GM18511 (cell line): ENCODE results near the gene FARP1.
A peak's percentile ranks its signal among the peaks of the same experiment; 100 is the strongest.

Source experiments
- ATAC-seq: cut with Tn5 transposase; IDR thresholded peaks from one replicate; pipeline ENCODE4 v1.9.1; 2021; ENCODE audit warnings: mild to moderate bottlenecking, moderate library complexity; ENCODE audit not compliant: unreplicated experiment

The FARP1 gene

DNA sequence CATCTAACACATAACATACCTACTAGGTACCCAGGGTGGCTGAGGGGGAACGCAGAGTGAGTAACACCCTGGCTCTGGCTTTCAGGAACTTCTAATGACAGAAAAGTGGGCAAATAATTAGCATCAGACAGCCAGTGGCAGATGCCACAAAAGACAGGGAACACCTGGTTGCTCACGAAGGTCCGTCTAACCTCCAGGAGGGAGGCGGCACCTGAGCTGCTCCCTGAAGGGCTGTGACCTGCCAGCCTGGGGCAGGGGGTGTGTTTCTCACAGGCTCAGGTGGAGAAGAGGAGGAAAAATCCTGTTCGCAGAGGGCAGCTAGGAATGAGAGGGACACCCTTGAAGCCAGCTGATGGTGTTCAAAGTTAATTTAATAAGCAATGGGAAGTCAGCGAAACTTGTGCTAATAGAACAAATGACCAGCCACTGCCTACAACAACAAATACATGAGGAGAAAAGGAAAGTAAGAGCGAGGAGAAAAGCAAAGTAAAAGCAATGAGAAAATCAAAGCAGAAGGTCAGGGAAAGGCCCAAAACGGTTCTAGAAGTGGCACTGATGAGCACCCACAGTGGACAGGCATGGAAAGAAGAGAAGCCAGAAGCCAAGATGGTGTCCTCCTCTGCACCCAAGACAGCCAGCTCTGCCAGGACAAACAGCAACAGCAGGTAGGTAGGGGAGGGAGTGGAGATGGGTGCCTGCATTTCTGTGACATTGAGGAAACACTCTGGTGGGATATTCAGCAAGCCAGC is 346.7 kb downstream of the FARP1 start:
- ATAC-seq, result no peak

DNA sequence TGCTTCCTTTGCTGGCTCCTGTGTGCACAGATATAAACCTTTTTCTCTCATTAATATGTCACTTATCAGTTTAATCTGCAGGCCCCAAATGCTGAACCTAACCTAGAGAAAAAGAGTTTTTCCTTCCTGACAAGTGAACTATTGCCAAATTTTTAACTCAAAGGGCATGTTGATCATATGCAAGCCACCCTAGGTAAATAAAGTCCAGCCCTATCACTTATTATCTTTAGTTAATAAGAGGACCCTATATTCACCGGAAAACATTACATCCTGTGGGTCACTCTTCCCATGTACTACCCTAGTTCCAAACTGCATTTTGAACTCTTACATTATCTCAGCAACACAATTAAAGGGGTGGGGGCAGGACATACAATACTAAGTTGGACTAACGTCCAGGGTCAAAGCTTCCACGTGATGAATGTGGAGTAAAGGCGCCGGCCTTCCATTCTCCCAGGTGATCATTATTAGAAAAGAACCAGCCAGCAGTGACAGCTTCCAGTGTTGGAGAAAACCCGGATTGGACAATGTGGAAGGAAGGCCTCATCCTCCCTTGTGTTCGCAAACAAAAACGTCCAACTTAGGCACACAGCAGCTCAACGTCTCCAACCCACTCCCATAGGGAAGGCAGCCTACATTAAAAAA is 347.4 kb downstream of the FARP1 start:
- ATAC-seq, result no peak

DNA sequence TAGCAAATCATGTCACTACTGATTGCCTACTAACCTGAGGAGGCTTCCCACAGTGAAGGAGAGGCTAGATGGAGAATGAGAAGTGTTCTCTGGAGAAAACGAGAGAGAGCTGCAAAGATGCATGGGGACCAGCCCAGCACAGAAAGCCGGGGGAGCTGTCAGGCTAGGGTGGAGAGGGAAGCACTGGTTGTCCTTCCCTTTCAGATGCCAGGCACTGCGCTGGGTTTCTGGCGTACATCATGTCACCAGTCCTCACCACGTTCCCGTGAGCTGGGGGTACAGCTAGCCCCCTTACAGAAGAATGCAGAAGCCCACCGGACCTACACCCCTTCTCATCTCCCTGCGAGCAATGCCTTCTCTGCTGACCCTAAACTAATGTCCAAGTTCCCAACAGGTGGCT is 348.0 kb downstream of the FARP1 start:
- ATAC-seq, result no peak

DNA sequence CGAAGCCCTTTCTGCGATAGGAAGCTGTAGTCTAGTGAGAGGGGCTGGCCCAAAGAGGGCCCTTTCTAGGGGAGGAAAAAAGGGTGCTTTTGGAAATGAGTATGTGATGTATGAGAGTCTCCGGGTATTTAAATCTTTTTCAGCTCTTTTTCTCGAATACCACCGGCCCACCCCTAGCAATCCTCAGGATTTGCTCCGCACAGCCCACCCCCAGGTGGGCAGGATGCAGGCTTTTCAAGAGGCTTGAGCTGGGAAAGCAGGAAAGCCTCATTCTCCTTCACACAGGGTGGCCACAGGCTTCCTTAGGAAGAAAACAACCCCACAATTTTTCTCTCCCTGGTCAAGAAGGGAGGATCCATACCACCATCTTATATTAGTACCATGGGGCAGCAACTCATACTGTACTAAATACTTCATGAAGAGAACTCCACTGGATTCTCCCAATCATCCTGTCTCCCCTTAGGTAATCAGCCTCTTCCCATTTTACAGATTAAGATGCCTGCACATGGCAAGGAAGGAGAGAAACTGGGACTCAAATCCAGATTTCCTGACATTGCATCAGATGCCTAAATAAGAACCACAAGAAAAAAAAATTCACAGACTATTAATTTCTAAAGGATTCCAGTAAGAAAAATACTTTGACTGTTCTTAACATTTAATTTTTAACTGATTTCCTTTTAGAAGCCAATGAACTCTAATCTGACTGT is 349.6 kb downstream of the FARP1 start:
- ATAC-seq, result no peak

DNA sequence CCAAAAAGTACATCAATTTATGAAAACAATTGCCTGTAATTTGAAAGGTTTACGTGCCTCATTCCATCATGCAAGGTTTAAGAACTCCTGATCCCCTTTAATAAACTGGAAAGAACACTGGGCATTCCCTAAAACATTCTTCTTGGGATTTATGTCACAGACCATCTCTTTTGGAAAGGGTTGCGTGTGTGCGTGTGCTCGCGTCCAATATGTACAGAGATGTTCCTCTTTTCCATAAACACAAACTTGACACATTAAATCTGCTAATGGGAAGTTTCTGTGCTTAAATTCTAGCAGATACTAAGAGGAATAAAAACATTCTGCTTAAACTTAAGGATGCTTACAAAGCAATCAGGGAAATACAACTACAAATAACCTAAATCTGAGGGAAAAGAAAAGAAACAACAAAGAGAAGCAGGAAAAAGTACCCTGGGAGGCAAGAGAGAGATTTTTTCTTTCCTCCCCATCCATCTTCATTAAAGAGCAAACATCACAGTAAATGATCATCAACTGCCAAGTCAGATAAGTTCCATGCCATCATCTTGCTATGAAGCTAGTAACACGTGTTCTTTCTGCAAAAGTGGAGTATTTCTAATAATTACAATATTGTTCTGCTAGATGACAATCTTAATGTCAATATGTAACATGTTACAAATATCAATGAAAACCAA is 350.3 kb downstream of the FARP1 start:
- ATAC-seq, result no peak

DNA sequence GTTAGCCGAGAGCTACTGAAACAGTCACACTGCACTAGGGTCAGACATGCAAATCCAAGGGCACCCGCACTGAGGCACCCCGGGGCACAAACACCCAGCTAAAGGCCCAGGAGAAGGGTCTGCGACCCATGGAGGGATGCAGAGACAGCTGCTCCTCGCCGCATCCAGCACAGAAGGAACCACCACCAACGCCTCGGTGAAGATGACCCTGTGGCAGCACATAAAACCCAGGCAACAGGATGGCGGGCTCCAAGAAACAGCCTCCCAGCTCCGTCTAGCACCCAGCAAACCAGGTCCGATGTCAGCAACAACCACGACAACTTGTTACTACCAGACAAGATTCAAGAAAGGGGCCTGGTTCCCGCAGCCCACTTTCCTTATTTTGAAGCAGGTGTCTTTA is 351.9 kb downstream of the FARP1 start:
- ATAC-seq, result no peak

DNA sequence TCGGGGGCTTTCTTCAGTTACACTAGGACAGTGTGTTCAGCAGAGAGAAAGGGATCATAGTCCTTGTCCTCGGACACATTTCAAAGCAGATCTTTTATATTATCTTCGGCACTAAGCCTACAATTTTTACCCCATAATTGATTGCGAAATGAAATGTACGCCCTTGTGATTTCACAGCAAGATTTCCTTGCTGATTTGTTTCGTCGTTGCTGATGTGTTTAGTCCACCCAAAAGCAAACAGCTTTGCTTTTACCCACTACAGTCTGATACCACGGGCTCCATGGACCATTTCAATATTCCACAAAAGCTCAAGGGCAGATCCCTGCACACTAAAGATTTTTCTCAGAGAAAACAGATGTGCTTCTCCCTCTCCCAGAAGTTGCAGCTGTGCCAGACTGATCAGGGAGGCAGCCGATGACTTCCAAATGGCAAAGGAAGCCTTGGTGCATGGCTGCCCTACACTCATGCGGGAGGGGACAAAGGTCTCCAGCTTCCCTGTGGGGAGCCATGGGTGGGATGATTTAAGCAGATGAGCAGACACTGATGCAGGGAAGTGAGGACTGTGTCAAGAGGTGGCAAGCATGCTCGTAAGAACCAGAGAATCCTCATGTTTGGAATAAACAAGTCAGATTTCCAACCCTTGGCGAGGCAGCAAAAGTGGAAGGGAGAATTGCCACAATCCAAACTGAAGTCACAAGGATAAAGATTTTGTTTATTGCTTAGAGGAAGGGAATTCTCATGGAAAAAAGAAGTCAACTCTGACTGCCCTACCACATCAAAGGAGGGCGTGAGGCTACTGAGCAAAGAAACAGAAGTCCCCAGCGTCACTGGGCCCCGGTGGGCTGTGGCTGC is 353.0 kb downstream of the FARP1 start:
- no peak for ATAC-seq

DNA sequence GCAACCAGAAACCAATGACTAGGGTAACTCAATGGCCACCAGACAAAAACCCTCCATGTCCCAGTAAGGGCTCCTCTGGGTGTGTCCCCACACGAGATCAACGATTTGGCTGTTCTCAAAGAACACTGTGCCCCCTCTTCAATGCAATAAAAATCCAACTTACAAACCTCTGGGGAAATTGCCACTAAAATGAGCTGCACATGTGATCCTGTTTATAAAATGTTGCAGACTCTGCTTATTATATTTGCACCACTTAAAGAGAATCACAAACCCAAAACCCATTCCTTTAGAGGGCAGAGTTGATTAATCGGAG is 353.5 kb downstream of the FARP1 start:
- ATAC-seq, result no peak

DNA sequence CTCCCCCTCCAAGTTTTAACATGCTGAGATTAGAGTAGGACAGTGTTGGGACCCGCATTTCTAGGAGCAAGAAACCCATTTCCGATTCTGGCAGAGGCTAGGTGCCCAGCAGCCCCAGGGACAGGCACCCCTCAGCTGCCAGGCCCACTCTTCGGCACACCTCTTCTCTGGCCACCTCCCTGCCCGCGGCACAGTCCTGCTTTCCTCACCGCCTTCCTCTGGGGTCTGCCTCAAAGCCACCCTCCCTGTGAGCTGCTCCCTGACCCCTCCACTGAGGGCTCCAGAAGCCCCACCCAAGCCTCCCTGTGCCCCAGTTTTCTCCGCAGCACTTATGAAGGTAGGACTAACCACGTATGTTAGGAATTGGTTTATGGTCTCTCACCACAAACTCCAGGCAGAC is 354.1 kb downstream of the FARP1 start:
- ATAC-seq, result no peak

DNA sequence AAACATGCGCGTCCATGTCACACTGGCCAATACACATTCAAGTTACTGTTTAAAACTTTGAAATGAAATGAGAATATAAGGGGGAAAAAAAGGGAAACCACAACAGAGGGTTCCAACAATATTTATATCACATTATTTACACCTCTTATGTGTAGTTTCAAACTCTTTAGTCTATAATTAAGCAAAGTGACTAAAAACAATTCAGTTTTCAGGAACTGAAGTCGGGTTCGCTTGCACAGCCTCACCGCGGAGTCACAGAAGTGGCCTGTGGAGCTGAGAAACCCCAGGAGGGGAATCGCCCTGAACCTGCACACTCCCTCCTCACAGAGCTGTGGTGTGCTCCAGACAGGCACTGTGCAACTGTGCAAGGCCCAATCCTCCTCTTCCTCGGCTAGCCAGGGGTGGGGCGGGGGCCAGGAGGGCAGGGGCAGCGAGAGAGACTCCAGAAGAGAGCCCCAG is 358.1 kb downstream of the FARP1 start:
- ATAC-seq, result peak; percentile 85

DNA sequence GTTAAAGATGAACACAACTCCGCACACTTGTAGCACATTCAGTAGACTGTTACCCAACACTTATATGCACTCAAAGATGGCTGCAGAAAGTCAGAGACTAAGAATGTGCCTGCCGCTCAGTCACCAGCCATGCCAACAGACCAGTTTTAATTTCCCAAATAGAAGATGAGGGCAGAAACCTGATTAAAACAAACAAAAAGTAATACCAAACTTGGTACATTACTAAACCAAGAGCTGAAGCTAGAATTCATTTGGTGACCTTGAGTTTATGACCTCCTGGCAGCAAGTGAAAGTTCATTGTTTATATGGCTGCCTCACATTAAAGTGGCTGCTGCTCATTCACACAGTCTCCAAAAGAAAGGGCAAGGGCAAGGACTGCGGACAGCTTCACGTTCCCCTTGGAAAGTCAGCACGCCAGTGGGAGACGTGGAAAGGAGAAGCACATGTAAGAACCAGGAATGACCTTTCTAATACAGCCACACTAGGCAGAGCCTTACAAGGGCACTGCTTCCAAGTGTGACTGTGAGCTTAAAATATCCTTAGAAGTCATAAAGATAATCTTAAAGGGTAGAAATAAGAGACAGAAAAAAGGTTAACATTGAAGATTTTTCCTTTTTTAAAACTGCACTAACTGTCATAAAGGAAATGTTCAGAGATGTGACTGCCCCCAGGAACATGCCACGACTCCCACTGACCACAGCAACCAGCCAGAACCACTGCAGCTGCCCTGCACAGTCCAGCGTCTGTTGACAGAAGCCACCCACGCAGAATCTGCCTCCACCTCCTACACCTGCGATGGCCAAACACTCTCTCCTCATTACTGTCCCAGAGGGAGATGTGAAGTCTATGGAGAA is 360.5 kb downstream of the FARP1 start:
- no peak for ATAC-seq

DNA sequence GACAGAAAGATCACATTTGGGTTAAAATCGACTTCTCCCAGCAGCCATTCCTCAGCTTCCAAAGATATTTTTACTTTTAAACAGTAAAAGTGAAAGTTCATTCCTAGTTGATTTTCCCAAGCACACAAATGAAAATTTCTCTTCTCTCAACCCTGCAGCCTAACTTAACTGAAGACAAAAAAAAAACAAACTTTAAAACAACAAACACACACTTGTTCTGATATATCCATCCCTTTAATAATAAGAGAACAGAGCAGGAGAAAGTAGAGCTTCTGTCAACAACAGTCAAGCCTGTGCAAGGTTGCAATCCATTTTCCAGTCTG is 361.1 kb downstream of the FARP1 start:
- ATAC-seq, result no peak

DNA sequence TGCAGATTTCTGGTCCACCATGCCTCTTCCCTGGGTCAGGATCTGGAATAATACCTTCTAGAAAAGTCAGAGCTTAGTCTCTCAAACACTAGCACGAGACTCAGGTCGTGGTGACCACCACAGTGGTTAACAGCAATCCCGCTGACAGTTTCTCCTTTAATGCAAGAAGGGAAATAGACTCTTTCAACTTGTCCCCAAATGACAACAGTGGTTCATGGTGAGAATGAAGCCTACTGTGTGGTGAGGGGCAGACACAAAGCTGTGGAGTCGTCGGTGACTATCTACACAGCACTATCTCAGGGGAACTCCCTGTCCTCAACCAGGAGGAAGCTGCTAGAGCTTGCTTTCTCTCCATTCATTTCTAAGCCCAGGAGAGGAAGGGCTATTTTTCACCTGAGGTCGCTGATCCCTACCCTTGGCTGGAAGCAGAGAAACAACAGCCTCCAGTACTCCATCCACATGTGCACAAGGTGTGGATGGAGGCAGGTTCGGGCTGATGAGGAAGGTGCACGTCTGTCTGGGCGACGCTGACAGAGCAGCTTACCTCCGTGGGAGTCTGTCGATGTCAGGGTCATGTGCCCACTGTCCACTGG is 361.6 kb downstream of the FARP1 start:
- peak; percentile 55 for ATAC-seq
